ENCODE data around the gene POTEF.
"Not testable (repeated sequence)": the region's sequence is repeated elsewhere in the genome, so short reads cannot be mapped to it uniquely, and the experiment has no call there.

Gene POTEF

DNA sequence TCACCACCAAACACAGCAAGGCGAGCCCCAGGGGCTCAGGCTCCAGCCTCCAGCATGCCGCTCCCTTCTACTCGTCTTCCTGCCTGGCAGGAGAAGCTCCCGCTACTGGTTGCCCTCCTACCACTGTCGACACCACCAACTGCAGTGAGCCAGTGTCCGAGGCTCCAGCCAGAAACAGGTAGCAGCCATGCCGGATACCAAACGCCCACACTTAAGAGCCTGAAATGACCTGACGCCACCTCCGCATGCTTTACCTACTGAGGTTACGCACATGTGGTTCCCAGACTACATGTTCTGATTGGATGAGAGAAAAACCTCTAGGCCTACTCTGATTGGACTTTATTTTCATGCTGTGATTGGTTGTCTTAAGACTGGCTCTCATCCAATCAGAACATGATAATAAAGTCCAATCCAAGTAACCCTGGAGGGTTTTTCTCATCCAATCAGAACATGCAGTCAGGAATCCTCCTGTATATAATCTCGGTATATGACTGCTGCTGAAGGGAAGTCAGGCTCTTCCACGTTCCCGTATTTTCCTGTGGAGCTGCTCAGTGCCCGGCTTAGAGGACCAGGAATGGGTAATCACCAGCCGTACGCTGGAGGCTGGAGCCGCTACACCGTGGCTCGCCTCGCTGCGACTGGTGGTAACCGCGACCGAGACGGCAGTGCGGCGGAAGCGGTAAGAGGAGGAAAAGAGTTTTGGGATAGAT lies at the start of gene POTEF:
Gene POTEF (minus strand): TSS at position 103 of the 710 bp plus-strand sequence. CDS start 8,707 bp downstream, outside the sequence.
- not testable (repeated sequence) for H3K36me3 ChIP-seq (ENCODE audit: low read depth); H3K27me3 ChIP-seq (ENCODE audit: insufficient read depth, poor library complexity, severe bottlenecking); H3K9me3 ChIP-seq (ENCODE audit: severe bottlenecking); H3K4me1 ChIP-seq (ENCODE audit: insufficient read depth, poor library complexity, severe bottlenecking); H3K27ac ChIP-seq (ENCODE audit: poor library complexity, severe bottlenecking); DNase-seq (ENCODE audit: low spot score); ATAC-seq (ENCODE audit: low read depth); H3K4me3 ChIP-seq (ENCODE audit: severe bottlenecking)

DNA sequence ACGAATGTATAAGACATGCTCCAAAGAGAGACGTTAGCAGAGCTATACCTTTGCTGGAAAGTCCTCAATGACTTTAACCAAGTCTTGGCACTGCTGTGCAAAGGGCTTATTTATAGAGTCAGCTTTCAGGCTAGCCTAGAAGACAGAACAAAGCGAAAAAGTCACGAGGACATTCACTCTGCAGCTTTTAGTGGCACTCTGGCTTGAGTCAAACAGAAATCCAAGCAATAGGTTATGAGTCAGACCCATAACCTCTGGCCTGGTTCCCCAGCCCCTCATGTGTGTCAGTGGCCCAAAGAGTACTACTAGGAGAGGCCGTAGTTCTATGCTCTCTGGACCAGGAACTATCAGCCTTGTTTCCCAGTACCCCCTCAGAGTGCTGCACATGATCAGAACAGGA lies 45.8 kb upstream of the POTEF start:
- H3K4me1 ChIP-seq (ENCODE audit: insufficient read depth, poor library complexity, severe bottlenecking); H3K4me3 ChIP-seq (ENCODE audit: severe bottlenecking); H3K27me3 ChIP-seq (ENCODE audit: insufficient read depth, poor library complexity, severe bottlenecking); ATAC-seq (ENCODE audit: low read depth); DNase-seq (ENCODE audit: low spot score); H3K9me3 ChIP-seq (ENCODE audit: severe bottlenecking); H3K27ac ChIP-seq (ENCODE audit: poor library complexity, severe bottlenecking): not testable (repeated sequence)
- peaks cover 36% of the 10 kb centered on the region for H3K36me3 ChIP-seq (ENCODE audit: low read depth)

DNA sequence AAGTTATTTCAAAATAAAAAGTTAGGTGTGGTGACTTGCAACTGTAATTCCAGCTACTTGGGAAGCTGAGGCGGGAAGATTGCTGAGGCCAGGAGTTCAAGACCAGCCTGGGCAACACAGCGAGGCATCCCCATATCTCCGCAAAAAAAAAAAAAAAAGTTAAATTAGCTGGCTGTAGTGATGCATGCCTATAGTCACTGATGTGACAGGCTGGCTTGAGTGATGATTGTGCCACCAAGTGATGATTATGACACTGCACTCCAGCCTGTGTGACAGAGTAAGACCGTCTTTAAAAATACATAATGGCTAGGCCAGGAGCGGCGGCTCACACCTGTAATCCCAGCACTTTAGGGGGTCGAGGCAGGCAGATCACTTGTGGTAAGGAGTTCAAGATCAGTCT lies 40.9 kb upstream of the POTEF start:
- H3K4me3 ChIP-seq (ENCODE audit: severe bottlenecking) = no peak overlapping the region
- no peaks in the 10 kb centered on the region for H3K4me1 ChIP-seq (ENCODE audit: insufficient read depth, poor library complexity, severe bottlenecking)
- peaks cover 47% of the 10 kb centered on the region for H3K36me3 ChIP-seq (ENCODE audit: low read depth)
- no peaks in the 10 kb centered on the region for H3K27me3 ChIP-seq (ENCODE audit: insufficient read depth, poor library complexity, severe bottlenecking)
- H3K27ac ChIP-seq (ENCODE audit: poor library complexity, severe bottlenecking) = no peak overlapping the region
- H3K9me3 ChIP-seq (ENCODE audit: severe bottlenecking) = no peaks in the 10 kb centered on the region
- TF ChIP-seq, protein P1, sequence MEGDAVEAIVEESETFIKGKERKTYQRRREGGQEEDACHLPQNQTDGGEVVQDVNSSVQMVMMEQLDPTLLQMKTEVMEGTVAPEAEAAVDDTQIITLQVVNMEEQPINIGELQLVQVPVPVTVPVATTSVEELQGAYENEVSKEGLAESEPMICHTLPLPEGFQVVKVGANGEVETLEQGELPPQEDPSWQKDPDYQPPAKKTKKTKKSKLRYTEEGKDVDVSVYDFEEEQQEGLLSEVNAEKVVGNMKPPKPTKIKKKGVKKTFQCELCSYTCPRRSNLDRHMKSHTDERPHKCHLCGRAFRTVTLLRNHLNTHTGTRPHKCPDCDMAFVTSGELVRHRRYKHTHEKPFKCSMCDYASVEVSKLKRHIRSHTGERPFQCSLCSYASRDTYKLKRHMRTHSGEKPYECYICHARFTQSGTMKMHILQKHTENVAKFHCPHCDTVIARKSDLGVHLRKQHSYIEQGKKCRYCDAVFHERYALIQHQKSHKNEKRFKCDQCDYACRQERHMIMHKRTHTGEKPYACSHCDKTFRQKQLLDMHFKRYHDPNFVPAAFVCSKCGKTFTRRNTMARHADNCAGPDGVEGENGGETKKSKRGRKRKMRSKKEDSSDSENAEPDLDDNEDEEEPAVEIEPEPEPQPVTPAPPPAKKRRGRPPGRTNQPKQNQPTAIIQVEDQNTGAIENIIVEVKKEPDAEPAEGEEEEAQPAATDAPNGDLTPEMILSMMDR (IDR thresholded peaks at IDR 0.05; ENCODE audit: poor library complexity, severe bottlenecking) = no peak
- no peak for DNase-seq (ENCODE audit: low spot score)
- ATAC-seq (ENCODE audit: low read depth) = no peak

DNA sequence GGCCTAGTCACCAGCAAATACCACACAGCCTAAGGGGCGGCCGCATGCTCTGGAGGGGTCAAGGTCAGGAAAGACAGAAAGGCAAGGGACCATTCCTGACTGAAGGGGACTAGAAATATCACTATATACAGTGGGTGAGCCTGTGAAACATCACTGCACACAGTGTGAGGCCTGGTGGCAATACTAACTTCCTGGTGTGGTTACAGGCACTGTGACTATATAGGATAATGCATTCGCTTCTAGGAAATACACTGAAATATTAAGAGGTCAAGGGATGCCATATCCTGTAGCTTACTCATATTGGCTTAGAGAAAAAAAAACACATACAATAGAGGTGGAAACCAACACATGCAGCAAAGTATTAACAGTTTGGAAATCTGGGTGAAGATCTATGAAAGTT lies 40.1 kb upstream of the POTEF start:
- not testable (repeated sequence) for H3K4me1 ChIP-seq (ENCODE audit: insufficient read depth, poor library complexity, severe bottlenecking); H3K27ac ChIP-seq (ENCODE audit: poor library complexity, severe bottlenecking); DNase-seq (ENCODE audit: low spot score); H3K4me3 ChIP-seq (ENCODE audit: severe bottlenecking); ATAC-seq (ENCODE audit: low read depth); H3K27me3 ChIP-seq (ENCODE audit: insufficient read depth, poor library complexity, severe bottlenecking); H3K9me3 ChIP-seq (ENCODE audit: severe bottlenecking)
- peaks cover 46% of the 10 kb centered on the region for H3K36me3 ChIP-seq (ENCODE audit: low read depth)

DNA sequence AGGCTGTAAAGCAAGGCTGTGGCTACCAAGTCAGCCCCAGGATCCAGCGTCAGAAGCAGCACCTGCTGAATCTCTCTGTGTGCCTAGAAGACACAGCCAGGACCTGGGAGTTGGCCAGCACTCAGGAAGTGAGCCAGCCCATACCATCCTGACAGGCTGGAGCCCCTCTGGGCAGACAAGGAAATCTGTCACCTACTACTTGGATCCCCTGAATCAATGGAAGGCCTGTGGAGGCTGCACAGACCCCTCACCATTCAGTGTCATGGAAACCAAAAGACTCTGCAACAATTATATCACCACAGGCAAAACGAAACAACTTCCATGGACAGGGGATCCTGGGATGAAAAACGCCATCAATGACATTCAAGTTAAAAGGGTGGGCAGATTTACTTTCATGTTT lies 37.6 kb upstream of the POTEF start:
- not testable (repeated sequence) for H3K4me3 ChIP-seq (ENCODE audit: severe bottlenecking); H3K9me3 ChIP-seq (ENCODE audit: severe bottlenecking); H3K27ac ChIP-seq (ENCODE audit: poor library complexity, severe bottlenecking); DNase-seq (ENCODE audit: low spot score); ATAC-seq (ENCODE audit: low read depth); H3K27me3 ChIP-seq (ENCODE audit: insufficient read depth, poor library complexity, severe bottlenecking); H3K4me1 ChIP-seq (ENCODE audit: insufficient read depth, poor library complexity, severe bottlenecking)
- H3K36me3 ChIP-seq (ENCODE audit: low read depth) = peaks cover 39% of the 10 kb centered on the region

DNA sequence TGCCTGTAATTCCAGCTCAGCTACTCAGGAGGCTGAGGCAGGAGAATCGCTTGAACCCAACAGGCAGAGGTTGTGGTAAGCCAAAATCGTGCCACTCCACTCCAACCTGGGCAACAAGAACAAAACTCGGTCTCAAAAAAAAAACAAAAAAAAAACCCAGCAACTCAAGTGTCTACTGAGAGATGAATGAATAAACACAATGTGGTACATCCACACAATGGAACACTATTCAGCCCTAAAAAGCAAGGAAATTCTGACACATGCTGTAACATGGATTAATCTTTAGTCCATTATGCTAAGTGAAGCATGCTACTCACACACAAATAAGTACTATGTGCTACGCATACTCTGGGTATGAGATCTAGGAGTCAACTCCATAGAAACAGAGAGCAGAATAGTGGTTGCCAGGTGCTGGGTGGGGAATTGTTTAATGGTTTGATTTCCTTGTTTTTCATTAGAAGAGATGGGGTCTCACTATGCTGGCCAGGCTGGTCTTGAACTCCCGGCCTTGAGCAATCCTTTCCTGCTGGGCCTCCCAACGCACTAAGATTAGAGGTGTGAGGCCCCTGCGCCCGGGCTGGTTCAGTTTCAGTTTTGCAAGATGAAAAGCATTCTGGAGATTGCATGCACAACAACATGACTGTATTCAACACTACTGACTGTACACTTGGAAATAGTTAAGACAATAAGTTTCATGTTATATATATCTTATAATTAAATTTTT lies 36.4 kb upstream of the POTEF start:
- TF ChIP-seq, protein P1 (IDR thresholded peaks at IDR 0.05; ENCODE audit: poor library complexity, severe bottlenecking) = no peak
- no peaks in the 10 kb centered on the region for H3K9me3 ChIP-seq (ENCODE audit: severe bottlenecking)
- H3K4me3 ChIP-seq (ENCODE audit: severe bottlenecking) = no peak overlapping the region
- H3K27me3 ChIP-seq (ENCODE audit: insufficient read depth, poor library complexity, severe bottlenecking) = no peaks in the 10 kb centered on the region
- peaks cover 35% of the 10 kb centered on the region; the same call in 1 of the 2 replicates for H3K36me3 ChIP-seq (ENCODE audit: low read depth)
- ATAC-seq (ENCODE audit: low read depth) (no peak), DNase-seq (ENCODE audit: low spot score) (no peak)
- no peak overlapping the region for H3K27ac ChIP-seq (ENCODE audit: poor library complexity, severe bottlenecking)
- H3K4me1 ChIP-seq (ENCODE audit: insufficient read depth, poor library complexity, severe bottlenecking) = no peaks in the 10 kb centered on the region

All from RWPE2 (cell line).